IMR-90 (cell line): ENCODE results near the gene MYH7B. TPM values are rescaled to one million over a fixed set of nuclear protein-coding genes. Genes with fewer than 3 reads are reported as not detected.

Source experiments
- POLR2A ChIP-seq: IDR thresholded peaks from 2 replicates; pipeline ENCODE4 v1.6.1; 2012; ENCODE audit warnings: mild to moderate bottlenecking, low read depth, low read length
- polyA plus RNA-seq, 3 experiments: library from polyadenylated mRNA; depleted of rRNA; stranded (reverse); fragments of >200 nt; gene quantifications; 2 replicates each; pipeline ENCODE4 v1.2.3, GENCODE V29; 2012; ENCODE audit warnings: low replicate concordance in 1 of 3
- total RNA-seq: library from RNA; depleted of rRNA; stranded (reverse); fragments of >200 nt; gene quantifications from 2 replicates; pipeline ENCODE4 v1.2.3, GENCODE V29; 2012
- TF ChIP-seq, protein P1 (sequence below): fragments of 150-350 bp; IDR thresholded peaks from 2 replicates; pipeline ENCODE4 v1.6.1; 2017; ENCODE audit warnings: mild to moderate bottlenecking, antibody characterized with exemption, low read length, low read depth

MYH7B gene
- total and polyA plus RNA-seq, 2 of the 4 experiments (the other 2 are of a cell fraction) = 0.09 TPM; not detected in 1

DNA sequence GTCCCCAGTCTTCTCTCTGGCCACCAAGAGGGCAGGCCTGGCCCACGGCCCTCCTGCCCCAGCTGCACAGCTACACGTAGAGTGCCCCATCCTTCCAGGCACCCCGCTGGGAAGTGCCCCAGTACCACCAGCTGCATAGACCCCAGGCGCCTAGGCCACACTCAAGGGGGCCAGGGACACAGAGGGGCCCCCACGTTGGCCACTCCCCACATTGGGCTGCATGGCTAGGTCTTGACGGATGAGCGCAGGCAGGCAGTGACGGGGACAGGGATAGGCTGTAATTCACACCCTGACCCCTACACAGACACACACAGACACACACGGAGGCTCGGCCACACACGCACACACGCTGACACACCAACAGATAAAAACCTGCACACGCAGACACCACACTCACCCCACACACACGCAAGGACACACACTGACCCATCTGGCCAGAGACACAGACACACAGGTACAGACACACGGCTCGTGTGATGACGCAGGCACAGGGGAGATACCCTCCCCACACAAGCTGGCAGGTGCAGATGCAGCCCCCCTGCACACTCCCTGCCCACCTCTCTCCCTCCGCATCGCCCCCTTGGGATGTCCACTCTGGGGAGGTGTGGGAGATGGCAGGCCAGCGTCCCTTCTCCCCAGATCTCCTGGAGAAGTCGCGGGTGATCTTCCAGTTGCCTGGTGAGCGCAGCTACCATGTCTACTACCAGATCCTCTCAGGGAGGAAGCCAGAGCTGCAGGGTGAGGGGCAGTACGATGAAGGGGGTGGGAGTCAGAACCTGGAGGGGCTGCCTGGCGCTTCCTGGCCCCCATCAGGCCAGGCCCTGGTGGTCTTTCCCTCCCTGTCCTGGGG, 30.0 kb downstream of the MYH7B start (continued):
- TF ChIP-seq, protein P1, sequence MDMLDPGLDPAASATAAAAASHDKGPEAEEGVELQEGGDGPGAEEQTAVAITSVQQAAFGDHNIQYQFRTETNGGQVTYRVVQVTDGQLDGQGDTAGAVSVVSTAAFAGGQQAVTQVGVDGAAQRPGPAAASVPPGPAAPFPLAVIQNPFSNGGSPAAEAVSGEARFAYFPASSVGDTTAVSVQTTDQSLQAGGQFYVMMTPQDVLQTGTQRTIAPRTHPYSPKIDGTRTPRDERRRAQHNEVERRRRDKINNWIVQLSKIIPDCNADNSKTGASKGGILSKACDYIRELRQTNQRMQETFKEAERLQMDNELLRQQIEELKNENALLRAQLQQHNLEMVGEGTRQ = no peak
- TF ChIP-seq POLR2A = no peak
